ENCODE results near the gene LCK.
"Not testable (repeated sequence)": the region's sequence is repeated elsewhere in the genome, so short reads cannot be mapped to it uniquely, and the experiment has no call there.

The LCK gene

DNA sequence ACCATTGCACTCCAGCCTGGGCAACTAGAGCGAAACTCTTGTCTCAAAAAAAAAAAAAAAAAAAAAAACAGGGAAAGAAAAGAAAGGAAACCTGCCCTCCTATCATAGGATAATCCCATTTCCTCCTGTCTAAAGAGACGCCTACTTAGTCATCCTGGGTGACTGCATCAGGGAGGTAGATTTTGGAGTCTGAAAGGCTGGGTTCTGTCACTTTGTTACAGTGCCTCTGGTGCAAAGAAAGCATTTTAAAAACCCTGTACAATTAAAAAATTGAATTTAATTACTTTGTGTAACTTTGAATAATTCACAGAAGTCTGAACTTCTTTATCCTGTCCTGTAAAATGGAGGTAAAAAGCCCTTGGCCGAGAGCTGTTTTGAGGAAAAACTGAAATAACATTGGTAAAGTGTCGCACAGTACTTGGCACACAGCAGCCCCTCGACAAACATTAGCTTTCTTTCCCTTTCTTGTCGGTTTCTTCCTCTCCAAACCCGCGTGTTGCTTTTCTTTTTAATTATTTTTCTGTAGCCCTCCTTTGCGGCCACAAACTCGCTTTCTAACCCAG is 40.2 kb downstream of the LCK start:
- H3K4me1 Mint-ChIP-seq = peaks cover 40% of the 10 kb centered on the region
- DNase-seq (ENCODE audit: low spot score in 2 of 2) (no peak), ATAC-seq (replicated peaks; ENCODE audit: extremely low read depth, poor library complexity, severe bottlenecking) (no peak)
- H3K4me3 Mint-ChIP-seq = peak overlapping the region; percentile 91
- no peaks in the 10 kb centered on the region for H3K9me3 Mint-ChIP-seq
- H3K27ac Mint-ChIP-seq (ENCODE audit: low read depth) = peak overlapping the region; percentile 97
- H3K27me3 Mint-ChIP-seq = no peaks in the 10 kb centered on the region
- H3K36me3 Mint-ChIP-seq (ENCODE audit: insufficient read depth) = peaks cover 41% of the 10 kb centered on the region

DNA sequence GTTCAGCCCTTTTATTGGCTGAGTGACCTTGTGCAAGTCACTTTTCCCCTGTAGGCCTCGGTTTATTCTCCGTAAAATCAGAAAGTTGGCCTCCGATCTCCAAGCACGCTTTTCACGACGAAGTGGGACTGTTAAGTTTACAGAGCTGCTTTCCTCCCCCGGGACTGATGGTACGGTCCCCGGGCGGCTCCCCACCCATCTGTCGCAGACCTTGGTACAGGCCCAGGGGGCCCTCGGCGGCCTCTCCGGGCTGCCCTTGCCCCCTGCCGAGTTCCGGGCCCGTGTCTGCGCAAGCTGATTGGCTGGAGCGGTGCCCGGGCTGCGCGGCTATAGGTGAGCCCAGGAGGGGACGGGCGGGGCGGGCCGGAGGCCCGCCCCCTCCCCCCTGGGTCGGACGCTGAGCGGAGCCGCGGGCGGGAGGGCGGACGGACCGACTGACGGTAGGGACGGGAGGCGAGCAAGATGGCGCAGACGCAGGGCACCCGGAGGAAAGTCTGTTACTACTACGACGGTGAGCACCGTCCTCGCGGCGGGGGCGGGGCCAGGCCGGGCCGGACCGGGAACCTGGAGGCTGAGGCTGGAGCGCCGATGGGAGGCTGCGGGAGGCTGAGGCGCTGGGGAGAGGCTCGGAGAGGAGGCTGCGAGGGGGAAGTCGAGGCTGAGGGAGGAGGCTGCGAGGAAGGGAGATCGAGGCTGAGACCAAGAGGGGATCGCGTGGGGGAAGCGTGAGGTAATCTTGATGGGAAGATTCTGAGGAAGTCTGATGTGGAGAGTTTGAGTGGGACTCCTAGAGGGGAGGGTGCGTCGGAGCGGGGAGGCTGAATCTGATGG is 40.9 kb downstream of the LCK start, which contains the start of gene HDAC1:
Gene HDAC1 (plus strand): TSS at position 376 of the 831 bp plus-strand sequence. CDS start 87 bp downstream, at position 463.
- H3K4me3 Mint-ChIP-seq = peak within 1 kb of the TSS; percentile 91
- H3K4me1 Mint-ChIP-seq = peaks cover 47% of the 10 kb centered on the region

DNA sequence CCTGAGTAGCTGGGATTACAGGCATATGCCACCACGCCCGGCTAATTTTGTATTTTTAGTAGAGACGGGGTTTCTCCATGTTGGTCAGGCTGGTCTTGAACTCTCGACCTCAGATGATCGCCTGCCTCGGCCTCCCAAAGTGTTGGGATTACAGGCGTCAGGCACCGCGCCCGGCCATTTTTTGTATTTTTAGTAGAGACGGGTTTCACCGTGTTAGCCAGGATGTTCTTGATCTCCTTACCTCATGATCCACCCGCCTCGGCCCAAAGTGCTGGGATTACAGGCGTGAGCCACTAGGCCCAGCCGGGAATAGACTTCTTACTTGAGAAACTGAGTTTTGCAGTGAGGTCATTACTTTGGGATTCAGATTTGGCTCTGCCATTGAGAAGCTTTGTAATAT is 47.1 kb downstream of the LCK start:
- ATAC-seq (replicated peaks; ENCODE audit: extremely low read depth, poor library complexity, severe bottlenecking) = not testable (repeated sequence)
- H3K36me3 Mint-ChIP-seq (ENCODE audit: insufficient read depth) = peaks cover 31% of the 10 kb centered on the region

More for the DNA sequence above, 40.9 kb downstream of the LCK start, which contains the start of gene HDAC1:
- Mint-ChIP-seq H3K27ac (ENCODE audit: low read depth) (peak within 1 kb of the TSS; percentile 97), H3K27me3 (no peaks in the 10 kb centered on the region), H3K36me3 (ENCODE audit: insufficient read depth) (peaks cover 35% of the 10 kb centered on the region), H3K9me3 (no peaks in the 10 kb centered on the region)
- ATAC-seq (replicated peaks; ENCODE audit: extremely low read depth, poor library complexity, severe bottlenecking) = peak; percentile 98
- peak; percentile 88 to 96 for DNase-seq (ENCODE audit: low spot score in 2 of 2)

DNA sequence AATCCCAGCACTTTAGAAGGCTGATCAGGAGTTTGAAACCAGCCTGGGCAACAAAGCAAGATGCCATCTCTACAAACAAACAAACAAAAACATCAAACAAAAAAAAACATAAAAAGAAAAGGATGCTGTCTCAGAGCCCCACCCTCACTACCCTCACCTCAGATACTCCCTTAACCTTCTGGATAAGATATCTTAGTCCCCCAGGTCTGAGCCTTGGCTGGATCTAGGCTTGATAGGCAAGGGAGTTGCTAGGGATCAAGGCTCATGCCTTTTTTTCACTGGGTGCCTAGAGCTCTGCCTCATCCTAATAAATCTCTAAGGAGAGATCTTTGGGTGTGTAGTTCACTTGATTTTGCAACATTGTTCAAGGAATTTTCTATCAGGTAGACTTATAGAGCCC is 48.3 kb downstream of the LCK start:
- Mint-ChIP-seq H3K27me3 (no peaks in the 10 kb centered on the region), H3K27ac (ENCODE audit: low read depth) (peak overlapping the region; percentile 85), H3K9me3 (no peaks in the 10 kb centered on the region), H3K4me1 (peaks cover 49% of the 10 kb centered on the region), H3K36me3 (ENCODE audit: insufficient read depth) (peaks cover 34% of the 10 kb centered on the region), H3K4me3 (no peak overlapping the region)
- DNase-seq (ENCODE audit: low spot score in 2 of 2) = no peak
- ATAC-seq (replicated peaks; ENCODE audit: extremely low read depth, poor library complexity, severe bottlenecking) = no peak

More for the DNA sequence above, 47.1 kb downstream of the LCK start:
- DNase-seq (ENCODE audit: low spot score in 2 of 2); H3K9me3 Mint-ChIP-seq; H3K4me3 Mint-ChIP-seq; H3K27ac Mint-ChIP-seq (ENCODE audit: low read depth); H3K27me3 Mint-ChIP-seq: not testable (repeated sequence)
- H3K4me1 Mint-ChIP-seq = peaks cover 46% of the 10 kb centered on the region

DNA sequence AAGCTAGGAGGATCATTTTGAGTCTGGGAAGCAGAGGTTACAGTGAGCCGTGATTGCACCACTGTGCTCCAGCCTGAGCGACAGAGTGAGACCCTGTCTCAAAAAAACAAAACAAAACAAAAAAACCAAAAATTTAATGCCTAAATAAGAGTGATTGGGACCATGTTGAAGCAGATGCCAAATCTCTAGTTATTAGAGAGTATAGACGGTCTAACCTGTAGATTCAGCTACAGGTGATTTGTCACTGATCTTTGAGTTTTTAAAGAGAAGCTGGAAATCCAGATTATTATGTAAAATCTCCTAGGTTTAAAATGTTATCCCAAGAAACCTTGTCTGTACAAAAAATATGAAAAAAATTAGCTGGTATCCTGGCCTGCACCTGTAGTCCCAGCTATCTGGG is 52.3 kb downstream of the LCK start:
- Mint-ChIP-seq H3K4me1 (peaks cover 41% of the 10 kb centered on the region), H3K36me3 (ENCODE audit: insufficient read depth) (peaks cover 41% of the 10 kb centered on the region), H3K27ac (ENCODE audit: low read depth) (peak overlapping the region; percentile 2), H3K4me3 (no peak overlapping the region), H3K27me3 (no peaks in the 10 kb centered on the region), H3K9me3 (no peaks in the 10 kb centered on the region)
- DNase-seq (ENCODE audit: low spot score in 2 of 2) = no peak
- ATAC-seq (replicated peaks; ENCODE audit: extremely low read depth, poor library complexity, severe bottlenecking) = no peak

DNA sequence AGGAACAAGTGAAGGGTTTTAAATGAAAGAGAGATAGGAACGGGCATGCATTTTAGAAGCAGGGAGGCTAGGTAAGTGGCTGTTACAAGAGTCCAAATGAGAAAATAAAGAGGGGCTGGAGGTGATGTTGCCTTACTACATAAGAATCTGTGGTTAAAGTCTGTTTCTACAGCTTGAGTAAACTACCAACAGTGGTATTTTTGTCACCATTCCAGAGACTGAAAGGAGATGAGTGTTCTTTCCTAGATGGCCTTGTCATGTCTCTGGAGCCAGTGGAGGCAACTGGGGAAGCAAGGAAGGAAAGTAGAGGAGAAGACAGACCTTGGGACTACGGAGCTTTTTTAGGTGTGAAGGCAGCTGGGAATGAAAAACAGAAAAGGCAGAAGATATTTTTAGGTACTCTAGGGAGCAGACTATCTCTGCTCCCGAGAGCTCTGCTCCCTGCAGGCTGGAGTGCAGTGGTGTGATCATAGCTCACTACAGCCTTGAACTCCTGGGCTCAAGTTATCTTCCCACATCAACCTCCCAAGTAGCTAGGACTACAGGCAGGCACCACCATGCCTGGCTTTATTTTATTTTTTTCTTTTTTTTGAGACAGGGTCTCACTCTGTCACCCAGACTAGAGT is 53.0 kb downstream of the LCK start:
- H3K27me3 Mint-ChIP-seq = no peaks in the 10 kb centered on the region
- peaks cover 47% of the 10 kb centered on the region for H3K4me1 Mint-ChIP-seq
- ATAC-seq (replicated peaks; ENCODE audit: extremely low read depth, poor library complexity, severe bottlenecking) (no peak), DNase-seq (ENCODE audit: low spot score in 2 of 2) (no peak)
- H3K4me3 Mint-ChIP-seq = no peak overlapping the region
- H3K27ac Mint-ChIP-seq (ENCODE audit: low read depth) = peak overlapping the region; percentile 2
- H3K9me3 Mint-ChIP-seq = no peaks in the 10 kb centered on the region
- peaks cover 44% of the 10 kb centered on the region for H3K36me3 Mint-ChIP-seq (ENCODE audit: insufficient read depth)

DNA sequence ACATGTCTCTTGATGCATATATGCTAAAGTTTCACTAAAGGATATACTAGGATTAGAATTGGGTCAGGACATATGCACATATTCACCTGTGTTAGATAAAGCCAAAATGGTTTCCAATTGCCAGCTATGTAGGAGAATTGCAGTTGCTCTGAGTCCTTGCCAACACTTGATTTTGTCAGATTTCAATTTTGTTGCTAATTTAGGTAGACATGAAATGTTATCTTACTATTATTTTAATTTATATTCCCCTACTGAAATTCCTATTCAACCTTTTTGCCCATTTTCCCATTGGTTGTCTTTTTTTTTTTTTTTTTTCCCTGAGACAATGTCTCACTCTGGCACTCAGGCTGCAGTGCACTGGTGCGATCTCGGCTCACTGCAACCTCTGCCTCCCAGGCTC is 54.2 kb downstream of the LCK start:
- H3K4me3 Mint-ChIP-seq = no peak overlapping the region
- no peaks in the 10 kb centered on the region for H3K27me3 Mint-ChIP-seq
- DNase-seq (ENCODE audit: low spot score in 2 of 2) (no peak), ATAC-seq (replicated peaks; ENCODE audit: extremely low read depth, poor library complexity, severe bottlenecking) (no peak)
- H3K9me3 Mint-ChIP-seq = no peaks in the 10 kb centered on the region
- peaks cover 45% of the 10 kb centered on the region for H3K36me3 Mint-ChIP-seq (ENCODE audit: insufficient read depth)
- peak overlapping the region; percentile 59 for H3K27ac Mint-ChIP-seq (ENCODE audit: low read depth)
- peaks cover 58% of the 10 kb centered on the region for H3K4me1 Mint-ChIP-seq

DNA sequence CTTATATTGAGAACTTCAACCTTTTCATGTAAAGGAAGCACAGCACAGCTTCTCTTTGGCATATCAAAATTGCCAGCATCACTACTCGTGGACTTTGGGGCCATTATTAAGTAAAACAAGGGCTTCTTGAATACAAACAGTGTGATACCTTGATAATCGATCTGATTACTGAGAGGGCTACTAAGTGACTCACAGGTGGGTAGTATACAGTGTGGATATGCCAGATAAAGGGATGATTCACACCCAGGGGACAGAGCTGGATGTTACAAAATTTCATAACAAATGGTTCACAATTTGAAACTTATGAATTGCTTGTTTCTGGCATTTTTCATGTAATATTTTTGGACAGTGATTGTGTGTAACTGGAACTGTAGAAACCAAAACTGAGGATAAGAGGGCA is 56.3 kb downstream of the LCK start:
- H3K36me3 Mint-ChIP-seq (ENCODE audit: insufficient read depth) = peaks cover 41% of the 10 kb centered on the region
- H3K4me3 Mint-ChIP-seq = no peak overlapping the region
- H3K4me1 Mint-ChIP-seq = peaks cover 59% of the 10 kb centered on the region
- no peaks in the 10 kb centered on the region for H3K27me3 Mint-ChIP-seq
- H3K27ac Mint-ChIP-seq (ENCODE audit: low read depth) = peak overlapping the region; percentile 8
- no peak for DNase-seq (ENCODE audit: low spot score in 2 of 2)
- no peaks in the 10 kb centered on the region for H3K9me3 Mint-ChIP-seq
- ATAC-seq (replicated peaks; ENCODE audit: extremely low read depth, poor library complexity, severe bottlenecking) = no peak

DNA sequence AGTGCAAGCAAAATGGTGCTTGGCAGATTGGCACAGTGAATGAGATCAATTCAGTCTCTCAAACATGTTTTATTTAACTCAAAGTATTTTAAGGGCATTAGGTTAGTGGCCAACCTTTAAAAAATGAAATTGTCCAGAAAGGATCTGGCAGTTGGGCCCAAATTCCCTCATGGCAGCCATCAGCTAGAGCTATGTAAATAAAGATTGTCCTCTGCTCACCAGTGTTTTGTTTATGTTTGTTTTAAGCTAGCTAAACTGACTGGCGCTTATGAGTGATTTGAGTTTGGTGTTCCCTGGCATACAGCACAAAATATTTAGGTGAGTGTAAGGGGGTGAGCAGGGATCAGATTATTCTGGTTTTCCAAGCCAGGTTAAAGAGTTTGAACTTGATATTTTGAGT is 58.9 kb downstream of the LCK start:
- Mint-ChIP-seq H3K27me3 (no peaks in the 10 kb centered on the region), H3K36me3 (ENCODE audit: insufficient read depth) (peaks cover 28% of the 10 kb centered on the region), H3K27ac (ENCODE audit: low read depth) (peak overlapping the region; percentile 93), H3K9me3 (no peaks in the 10 kb centered on the region), H3K4me1 (peaks cover 60% of the 10 kb centered on the region), H3K4me3 (no peak overlapping the region)
- DNase-seq (ENCODE audit: low spot score in 2 of 2) = no peak
- ATAC-seq (replicated peaks; ENCODE audit: extremely low read depth, poor library complexity, severe bottlenecking) = no peak

DNA sequence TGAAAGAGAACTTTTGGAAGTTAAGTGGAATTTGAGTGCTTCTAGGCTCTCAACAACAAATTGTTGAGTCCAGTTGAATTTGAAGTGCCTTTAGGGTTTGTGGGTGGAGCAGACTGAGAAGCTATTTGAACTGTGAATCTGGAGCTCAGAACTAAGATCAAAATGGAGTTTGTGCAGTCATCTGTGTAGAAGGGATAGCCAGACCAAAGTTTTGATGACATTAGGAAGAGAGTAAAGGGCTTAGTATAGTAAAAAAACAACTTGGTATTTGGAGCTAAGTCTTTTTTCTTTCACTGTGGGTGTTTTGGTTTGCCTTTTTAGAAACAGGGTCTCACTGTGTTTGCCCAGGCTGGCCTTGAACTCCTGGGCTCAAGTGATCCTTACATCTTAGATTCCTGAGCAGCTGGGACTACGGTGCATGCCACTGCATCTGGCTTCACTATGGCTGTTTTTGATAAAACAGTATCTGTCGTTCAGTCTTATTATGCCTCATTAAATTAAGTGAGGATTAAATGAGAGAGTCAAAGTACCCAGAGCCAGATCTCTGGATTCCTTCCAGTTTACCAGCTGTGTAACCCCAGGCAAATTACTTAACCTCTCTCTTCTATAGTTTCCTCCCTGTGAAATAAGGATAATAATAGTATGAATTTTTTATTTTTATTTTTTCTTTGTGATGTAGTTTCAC is 60.8 kb downstream of the LCK start:
- Mint-ChIP-seq H3K9me3 (no peaks in the 10 kb centered on the region), H3K36me3 (ENCODE audit: insufficient read depth) (peaks cover 19% of the 10 kb centered on the region), H3K27me3 (no peaks in the 10 kb centered on the region), H3K4me1 (peaks cover 63% of the 10 kb centered on the region), H3K27ac (ENCODE audit: low read depth) (peak overlapping the region; percentile 93), H3K4me3 (no peak overlapping the region)
- DNase-seq (ENCODE audit: low spot score in 2 of 2) (no peak), ATAC-seq (replicated peaks; ENCODE audit: extremely low read depth, poor library complexity, severe bottlenecking) (no peak)

DNA sequence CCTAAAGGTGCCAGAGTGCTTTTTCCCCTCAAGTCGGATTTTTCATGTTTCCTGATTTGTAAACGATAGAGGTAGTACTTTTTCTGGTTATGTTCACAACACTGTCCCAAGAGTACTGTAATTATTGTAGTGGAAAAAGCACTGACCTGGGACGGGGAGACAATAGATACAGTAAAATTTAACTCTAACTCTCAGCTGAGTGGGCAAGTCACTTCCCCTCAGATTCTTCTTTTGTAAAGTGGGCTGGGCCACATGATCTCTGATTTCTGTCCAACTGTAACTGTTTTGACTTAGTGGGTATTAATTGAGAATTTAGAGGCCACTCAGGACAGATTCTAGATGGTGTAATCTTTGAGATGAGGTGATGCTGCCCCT is 65.8 kb downstream of the LCK start:
- Mint-ChIP-seq H3K36me3 (ENCODE audit: insufficient read depth) (peaks cover 22% of the 10 kb centered on the region), H3K4me1 (peaks cover 35% of the 10 kb centered on the region), H3K27me3 (no peaks in the 10 kb centered on the region), H3K27ac (ENCODE audit: low read depth) (no peak overlapping the region), H3K9me3 (no peaks in the 10 kb centered on the region), H3K4me3 (no peak overlapping the region)
- no peak for DNase-seq (ENCODE audit: low spot score in 2 of 2)
- no peak for ATAC-seq (replicated peaks; ENCODE audit: extremely low read depth, poor library complexity, severe bottlenecking)

DNA sequence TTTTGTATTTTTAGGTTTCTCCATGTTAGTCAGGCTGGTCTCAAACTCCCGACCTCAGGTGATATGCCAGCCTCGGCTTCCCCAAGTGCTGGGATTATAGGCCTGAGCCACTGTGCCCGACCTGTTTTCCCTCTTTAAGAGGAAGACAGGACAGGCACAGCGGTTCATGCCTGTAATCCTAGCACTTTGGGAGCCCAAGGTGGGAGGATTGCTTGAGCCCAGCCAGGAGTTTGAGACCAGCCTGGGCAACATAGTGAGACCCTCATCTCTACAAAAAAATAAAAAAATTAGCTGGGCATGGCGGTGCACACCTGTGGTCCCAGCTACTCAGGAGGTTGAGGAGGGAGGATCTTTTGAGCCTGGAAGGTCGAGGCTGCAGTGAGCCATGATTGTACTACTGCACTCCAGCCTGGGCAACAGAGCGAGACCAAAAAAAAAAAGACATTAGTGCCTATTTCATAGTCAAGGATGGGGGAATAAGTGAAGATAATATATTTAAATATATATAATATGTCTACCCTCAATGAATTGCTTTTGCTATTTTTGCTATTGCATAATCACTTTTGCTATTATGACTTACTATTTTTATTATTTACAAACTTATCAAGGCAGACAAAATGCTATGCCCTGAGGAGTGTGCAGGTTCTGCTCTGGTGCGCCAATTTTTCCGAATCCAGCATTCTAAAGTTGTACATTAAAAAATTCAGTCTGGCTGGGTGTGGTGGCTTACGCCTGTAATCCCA is 67.2 kb downstream of the LCK start:
- peaks cover 25% of the 10 kb centered on the region for H3K36me3 Mint-ChIP-seq (ENCODE audit: insufficient read depth)
- no peak for ATAC-seq (replicated peaks; ENCODE audit: extremely low read depth, poor library complexity, severe bottlenecking)
- H3K27ac Mint-ChIP-seq (ENCODE audit: low read depth) = no peak overlapping the region

More for the DNA sequence above, 67.2 kb downstream of the LCK start:
- Mint-ChIP-seq H3K4me3 (no peak overlapping the region), H3K9me3 (no peaks in the 10 kb centered on the region), H3K4me1 (peaks cover 46% of the 10 kb centered on the region), H3K27me3 (no peaks in the 10 kb centered on the region)
- no peak for DNase-seq (ENCODE audit: low spot score in 2 of 2)

Data from central memory CD8-positive, alpha-beta T cell (primary cell).